Naive thymus-derived CD4-positive, alpha-beta T cell (primary cell): ENCODE results near the gene PTPN23. TPM values are rescaled to one million over a fixed set of nuclear protein-coding genes. Genes with fewer than 3 reads are reported as not detected.
"Not testable (repeated sequence)": the region's sequence is repeated elsewhere in the genome, so short reads cannot be mapped to it uniquely, and the experiment has no call there.

Experiments used
- ATAC-seq: fragments of 150-1000 bp; cut with Tn5 transposase; 2 replicates; pipeline ENCODE4 v1.10.0; 2021; ENCODE audit warnings: mild to moderate bottlenecking, moderate library complexity
- CTCF ChIA-PET: fragments of 350-600 bp; sonication (Branson Sonifier 250); formaldehyde crosslinking; loops from one replicate; lab custom pipeline; 2021; ENCODE audit warnings: antibody characterized with exemption; lab: Charles Lee
- POLR2A ChIA-PET: fragments of 350-600 bp; sonication (Branson Sonifier 250); formaldehyde crosslinking; loops from one replicate; lab custom pipeline; 2021; ENCODE audit warnings: antibody characterized with exemption, inconsistent platforms; lab: Charles Lee
- DNase-seq, 9 donors: peaks; one replicate each; pipeline versions ENCODE4 v3.0.0 to v3.0.0-alpha.2; 2020 to 2022; ENCODE audit warnings: mixed read lengths in 1 of 9
- H3K27ac ChIP-seq: one replicate; pipeline ENCODE4 v1.7.0; 2013; ENCODE audit warnings: mild to moderate bottlenecking, low read depth, low read length, moderate library complexity
- H3K27me3 ChIP-seq, 2 donors: one replicate each; pipeline ENCODE4 v1.7.0; 2013; ENCODE audit warnings: low read length in 2 of 2, mild to moderate bottlenecking in 2 of 2, moderate library complexity in 2 of 2; ENCODE audit not compliant: control insufficient read depth in 2 of 2, insufficient read depth in 2 of 2
- H3K36me3 ChIP-seq, 3 experiments: 1 replicate in 2 of 3; 2 replicates in 1 of 3; pipeline ENCODE4 v1.7.0; 2013; ENCODE audit warnings: low read length in 3 of 3, mild to moderate bottlenecking in 3 of 3, moderate library complexity in 1 of 3; ENCODE audit not compliant: insufficient read depth in 3 of 3, control insufficient read depth in 2 of 3
- H3K4me1 ChIP-seq, 2 donors: one replicate each; pipeline ENCODE4 v1.7.0; 2013; ENCODE audit warnings: low read length in 2 of 2, mild to moderate bottlenecking in 2 of 2, moderate library complexity in 1 of 2; ENCODE audit not compliant: control insufficient read depth in 2 of 2, insufficient read depth in 2 of 2
- H3K4me3 ChIP-seq: 2 replicates; pipeline ENCODE4 v1.7.0; 2013; ENCODE audit warnings: mild to moderate bottlenecking, low read length
- H3K9me3 ChIP-seq, 3 experiments: 1 replicate in 2 of 3; 2 replicates in 1 of 3; pipeline ENCODE4 v1.7.0; 2013; ENCODE audit warnings: low read length in 3 of 3; ENCODE audit not compliant: control insufficient read depth in 2 of 3
- H3K27ac Mint-ChIP-seq, 9 donors: one replicate each; pipeline ENCODE4 v1.8.0; 2020 to 2022; ENCODE audit warnings: mixed read lengths in 9 of 9, mild to moderate bottlenecking in 8 of 9, moderate library complexity in 5 of 9, inconsistent platforms in 2 of 9
- H3K27me3 Mint-ChIP-seq, 5 donors: one replicate each; pipeline ENCODE4 v1.8.0; 2021 to 2022; ENCODE audit warnings: mixed read lengths in 5 of 5, mild to moderate bottlenecking in 1 of 5
- H3K36me3 Mint-ChIP-seq, 5 donors: one replicate each; pipeline ENCODE4 v1.8.0; 2020 to 2022; ENCODE audit warnings: mixed read lengths in 5 of 5, mild to moderate bottlenecking in 3 of 5, inconsistent platforms in 1 of 5
- H3K4me1 Mint-ChIP-seq, 7 donors: one replicate each; pipeline ENCODE4 v1.8.0; 2020 to 2022; ENCODE audit warnings: mixed read lengths in 7 of 7, mild to moderate bottlenecking in 3 of 7, inconsistent platforms in 1 of 7
- H3K4me3 Mint-ChIP-seq, 10 donors: one replicate each; pipeline ENCODE4 v1.8.0; 2020 to 2022; ENCODE audit warnings: mild to moderate bottlenecking in 10 of 10, mixed read lengths in 10 of 10, moderate library complexity in 6 of 10, inconsistent platforms in 2 of 10
- H3K9me3 Mint-ChIP-seq, 11 donors: one replicate each; pipeline ENCODE4 v1.8.0; 2020 to 2022; ENCODE audit warnings: mixed read lengths in 11 of 11, mild to moderate bottlenecking in 4 of 11, inconsistent platforms in 1 of 11, moderate library complexity in 1 of 11
- intact Hi-C, 2 donors: fragments of 100-400 bp; cut with micrococcal nuclease; formaldehyde crosslinking; loops; one replicate each; pipeline ENCODE4 v1.15.1; 2023
- polyA plus RNA-seq, 2 donors: library from polyadenylated mRNA; unstranded; fragments of 300-500 nt; fragmentation: Illumina TruSeq; gene quantifications; one replicate each; pipeline ENCODE4 v1.2.3, GENCODE V29; 2021
- total RNA-seq, 6 experiments: library from RNA in 5 of 6; stranded (reverse) in 5 of 6; gene quantifications; 1 replicate in 5 of 6; 2 replicates in 1 of 6; pipeline ENCODE4 v1.2.3 and lab custom pipeline; 2021 to 2026

The PTPN23 gene
- total and polyA plus RNA-seq, 7 experiments from 2014 or later = 1.4 to 51.2 (median 36.7) TPM

DNA sequence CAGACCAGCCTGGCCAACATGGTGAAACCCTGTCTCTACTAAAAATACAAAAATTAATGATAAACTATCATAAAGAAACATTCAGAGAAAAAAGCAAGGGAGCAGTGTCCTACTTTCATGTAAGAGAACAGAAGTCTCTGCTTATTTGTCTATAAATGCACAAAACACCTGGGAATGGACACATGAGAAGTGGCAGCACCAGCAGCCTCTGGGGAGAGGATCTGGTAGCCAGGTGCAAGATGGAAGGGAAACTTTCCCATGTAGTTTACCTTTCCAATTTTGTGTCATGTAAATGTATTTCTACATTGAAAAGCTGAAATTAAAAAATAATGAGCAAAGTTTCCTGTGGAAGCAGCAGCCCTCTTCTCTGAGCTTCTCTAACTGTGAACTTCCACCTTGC, 76.2 kb downstream of the PTPN23 start:
- DNase-seq (no peak), ATAC-seq (no peak)
- intact Hi-C loops = no loop called here
- Histone ChIP-seq H3K4me3 (no peak overlapping the region), H3K4me1 (peaks cover 0 to 5% of the 10 kb centered on the region in 2 donors), H3K36me3 (no peaks in the 10 kb centered on the region), H3K27ac (no peak overlapping the region), H3K27me3 (no peaks in the 10 kb centered on the region), H3K9me3 (no peaks in the 10 kb centered on the region)
- POLR2A ChIA-PET = no interaction called here
- Mint-ChIP-seq H3K36me3 (peaks cover 0 to 32% (median 15%) of the 10 kb centered on the region in 5 donors), H3K9me3 (peaks cover 0 to 8% (median 4%) of the 10 kb centered on the region in 11 donors), H3K27me3 (no peaks in the 10 kb centered on the region), H3K27ac (peak overlapping the region in 2 of 9 donors; percentile 22 to 30), H3K4me3 (peak overlapping the region in 1 of 10 donors; percentile 28), H3K4me1 (peaks cover 5 to 46% (median 43%) of the 10 kb centered on the region in 7 donors)
- CTCF ChIA-PET = no interaction called here

DNA sequence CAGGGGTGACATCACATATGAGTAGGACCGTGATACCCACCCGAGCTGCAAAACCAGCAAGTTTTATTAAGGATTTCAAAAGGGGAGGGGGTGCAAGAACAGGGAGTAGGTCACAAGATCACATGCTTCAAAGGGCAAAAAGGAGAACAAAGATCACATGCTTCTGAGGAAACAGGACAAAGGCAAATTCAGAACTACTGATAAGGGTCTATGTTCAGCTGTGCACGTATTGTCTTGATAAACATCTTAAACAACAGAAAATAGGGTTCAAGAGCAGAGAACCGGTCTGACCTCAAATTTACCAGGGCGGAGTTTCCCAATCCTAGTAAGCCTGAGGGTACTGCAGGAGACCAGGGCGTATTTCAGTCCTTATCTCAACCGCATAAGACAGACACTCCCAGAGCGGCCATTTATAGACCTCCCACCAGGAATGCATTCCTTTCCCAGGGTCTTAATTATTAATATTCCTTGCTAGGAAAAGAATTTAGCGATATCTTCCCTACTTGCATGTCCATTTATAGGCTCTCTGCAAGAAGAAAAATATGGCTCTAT, 78.8 kb downstream of the PTPN23 start:
- Mint-ChIP-seq H3K4me1 (peaks cover 12 to 42% (median 39%) of the 10 kb centered on the region in 7 donors), H3K27ac (peak overlapping the region in 2 of 9 donors; percentile 38 to 68), H3K4me3 (peak overlapping the region in 1 of 10 donors; percentile 23), H3K36me3 (peaks cover 0 to 38% (median 18%) of the 10 kb centered on the region in 5 donors)
- H3K4me3 ChIP-seq, DNase-seq, H3K9me3 ChIP-seq, CTCF ChIA-PET, intact Hi-C loops, POLR2A ChIA-PET, H3K4me1 ChIP-seq, H3K27me3 ChIP-seq, H3K9me3 Mint-ChIP-seq, H3K27me3 Mint-ChIP-seq, H3K36me3 ChIP-seq, ATAC-seq, H3K27ac ChIP-seq: not testable (repeated sequence)

Other genes with a start within 250 kb of the PTPN23 start
- gene SETD2, start 216.9 kb upstream of the PTPN23 start, total RNA-seq = 10 to 100 TPM; 49.2 to 77.3 (median 71.1) TPM
- gene SETD2, start 216.9 kb upstream of the PTPN23 start, polyA plus RNA-seq = 10 to 100 TPM; 11.0 to 25.9 TPM
- 10 to 100 TPM in 2 of 5 experiments, 1 to 10 TPM in 3; 2.7 to 15.0 (median 4.1) TPM for gene KIF9, start 98.2 kb upstream of the PTPN23 start, total RNA-seq
- 1 to 10 TPM; 2.3 to 5.3 TPM for gene KIF9, start 98.2 kb upstream of the PTPN23 start, polyA plus RNA-seq
- 10 to 100 TPM; 21.7 to 47.5 (median 24.5) TPM for gene KLHL18, start 98.1 kb upstream of the PTPN23 start, total RNA-seq
- 10 to 100 TPM in 1 of 2 donors, 1 to 10 TPM in 1; 8.8 to 16.1 TPM for gene KLHL18, start 98.1 kb upstream of the PTPN23 start, polyA plus RNA-seq
- 10 to 100 TPM; 80.6 to 95.4 (median 92.9) TPM for gene SCAP, start 94.9 kb downstream of the PTPN23 start, total RNA-seq
- gene SCAP, start 94.9 kb downstream of the PTPN23 start, polyA plus RNA-seq = 10 to 100 TPM; 34.5 to 70.6 TPM
- 10 to 100 TPM; 18.8 to 43.1 (median 25.3) TPM for gene ELP6, start 132.7 kb downstream of the PTPN23 start, total RNA-seq
- 10 to 100 TPM; 35.6 to 35.8 TPM for gene ELP6, start 132.7 kb downstream of the PTPN23 start, polyA plus RNA-seq
- gene CSPG5, start 197.8 kb downstream of the PTPN23 start, total RNA-seq = under 1 TPM in 4 of 5 experiments, not detected in 1; 0.10 to 0.51 (median 0.43) TPM
- gene CSPG5, start 197.8 kb downstream of the PTPN23 start, polyA plus RNA-seq = not detected